ENCODE results near the gene ZNHIT1. TPM values are rescaled to one million over a fixed set of nuclear protein-coding genes. Genes with fewer than 3 reads are reported as not detected.
A peak's percentile ranks its signal among the peaks of the same experiment; 100 is the strongest.

Gene ZNHIT1
- polyA plus RNA-seq, 2 of the 4 experiments (the other 2 are of a cell fraction) = 33.2 to 55.9 TPM

DNA sequence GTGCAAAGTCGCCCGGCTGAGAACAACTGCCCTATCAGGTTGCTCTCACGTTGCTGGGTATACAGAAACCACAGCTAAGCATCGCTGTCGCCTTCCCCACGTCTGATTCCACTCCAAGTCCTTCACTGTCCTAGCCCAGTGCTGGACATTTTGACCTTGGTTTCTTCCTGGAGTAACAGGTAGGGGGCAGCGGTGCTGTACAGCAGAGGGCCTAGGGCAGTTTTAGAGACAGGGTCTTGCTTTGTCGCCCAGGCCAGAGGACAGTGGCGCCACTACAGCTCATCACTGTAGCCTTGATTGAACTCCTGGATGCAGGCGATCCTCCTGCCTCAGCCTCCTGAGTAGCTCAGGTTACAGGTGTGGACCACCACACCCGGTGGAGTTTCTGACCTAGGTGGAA, 17.1 kb downstream of the ZNHIT1 start:
- no peak overlapping the region for H3K4me3 ChIP-seq
- ATAC-seq (peak; percentile 30 to 47; a peak in 3 of 6 replicates), DNase-seq (ENCODE audit: low read depth in 1 of 2, low spot score in 1 of 2) (peak in 1 of 2 experiments; percentile 36), FAIRE-seq (no peak)
- ChIA-PET CTCF (interaction anchor here (0.9 to 2.3 kb wide), 11 partner anchors 9 to 176 kb away, joined by 3 to 18 read pairs (median 4); partner anchors contain the start of gene FIS1), POLR2A (interaction anchor here (0.8 kb wide), 1 partner anchor 9 kb away, joined by 3 read pairs; the partner anchor contains the start of gene FIS1)
- H3K4me1 ChIP-seq = peaks cover 6% of the 10 kb centered on the region; the same call in 2 of the 3 replicates
- TF ChIP-seq RAD21 (conservative IDR thresholded peaks at IDR 0.05 in 1 of 2, IDR thresholded peaks at IDR 0.05 in 1 of 2) (0 out of 5 replicates have a peak, but pooled peaks of 1 of the 2 experiments have one; percentile 11), RCOR1 (IDR thresholded peaks at IDR 0.05; ENCODE audit: low read depth, low read length) (no peak)
- TF ChIP-seq, protein P1, sequence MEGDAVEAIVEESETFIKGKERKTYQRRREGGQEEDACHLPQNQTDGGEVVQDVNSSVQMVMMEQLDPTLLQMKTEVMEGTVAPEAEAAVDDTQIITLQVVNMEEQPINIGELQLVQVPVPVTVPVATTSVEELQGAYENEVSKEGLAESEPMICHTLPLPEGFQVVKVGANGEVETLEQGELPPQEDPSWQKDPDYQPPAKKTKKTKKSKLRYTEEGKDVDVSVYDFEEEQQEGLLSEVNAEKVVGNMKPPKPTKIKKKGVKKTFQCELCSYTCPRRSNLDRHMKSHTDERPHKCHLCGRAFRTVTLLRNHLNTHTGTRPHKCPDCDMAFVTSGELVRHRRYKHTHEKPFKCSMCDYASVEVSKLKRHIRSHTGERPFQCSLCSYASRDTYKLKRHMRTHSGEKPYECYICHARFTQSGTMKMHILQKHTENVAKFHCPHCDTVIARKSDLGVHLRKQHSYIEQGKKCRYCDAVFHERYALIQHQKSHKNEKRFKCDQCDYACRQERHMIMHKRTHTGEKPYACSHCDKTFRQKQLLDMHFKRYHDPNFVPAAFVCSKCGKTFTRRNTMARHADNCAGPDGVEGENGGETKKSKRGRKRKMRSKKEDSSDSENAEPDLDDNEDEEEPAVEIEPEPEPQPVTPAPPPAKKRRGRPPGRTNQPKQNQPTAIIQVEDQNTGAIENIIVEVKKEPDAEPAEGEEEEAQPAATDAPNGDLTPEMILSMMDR (IDR thresholded peaks at IDR 0.05) = peak; percentile 35
- WGBS (ENCODE audit: missing lambda C conversion rate) = 75% methylated on average over 11 of the region's 11 CpGs
- no peak overlapping the region for H3K4me2 ChIP-seq
- H3K27ac ChIP-seq = no peak overlapping the region
- H3K9me3 ChIP-seq = no peaks in the 10 kb centered on the region

DNA sequence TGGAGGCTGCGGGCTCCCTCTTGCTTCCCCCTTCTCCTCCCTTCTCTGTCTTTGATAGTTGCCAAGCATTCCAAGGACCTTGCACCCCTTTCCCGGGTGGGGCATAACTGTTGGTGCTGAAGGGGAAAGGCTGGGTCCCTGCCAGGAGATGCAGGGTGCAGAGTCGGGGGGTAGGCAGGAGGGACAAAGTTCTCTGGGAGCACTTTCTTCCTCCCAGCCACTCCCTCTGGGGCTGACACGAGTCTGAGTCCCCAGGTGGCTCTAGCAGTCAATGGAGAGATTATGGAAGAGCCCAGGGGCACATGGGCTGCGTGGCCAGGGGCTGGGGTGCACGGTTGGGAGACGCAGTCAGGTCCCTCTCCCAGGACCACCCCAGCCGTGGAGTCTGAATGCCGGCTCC, 17.6 kb downstream of the ZNHIT1 start:
- H3K27ac ChIP-seq = no peak overlapping the region
- H3K4me1 ChIP-seq = peaks cover 6% of the 10 kb centered on the region; the same call in 2 of the 3 replicates
- no peak overlapping the region for H3K4me2 ChIP-seq
- no peaks in the 10 kb centered on the region for H3K9me3 ChIP-seq
- DNase-seq (ENCODE audit: low read depth in 1 of 2, low spot score in 1 of 2) (no peak), ATAC-seq (no peak), FAIRE-seq (no peak)
- no peak overlapping the region for H3K4me3 ChIP-seq
- 82% methylated on average over 9 of the region's 9 CpGs for WGBS (ENCODE audit: missing lambda C conversion rate)
- POLR2A ChIA-PET = no interaction called here
- no peak for TF ChIP-seq EP300 (IDR thresholded peaks at IDR 0.05)
- no peak for TF ChIP-seq CHD4 (IDR thresholded peaks at IDR 0.05; ENCODE audit: borderline replicate concordance)
- TF ChIP-seq KDM1A (IDR thresholded peaks at IDR 0.05; ENCODE audit: low read depth) = no peak
- TF ChIP-seq, protein P2, sequence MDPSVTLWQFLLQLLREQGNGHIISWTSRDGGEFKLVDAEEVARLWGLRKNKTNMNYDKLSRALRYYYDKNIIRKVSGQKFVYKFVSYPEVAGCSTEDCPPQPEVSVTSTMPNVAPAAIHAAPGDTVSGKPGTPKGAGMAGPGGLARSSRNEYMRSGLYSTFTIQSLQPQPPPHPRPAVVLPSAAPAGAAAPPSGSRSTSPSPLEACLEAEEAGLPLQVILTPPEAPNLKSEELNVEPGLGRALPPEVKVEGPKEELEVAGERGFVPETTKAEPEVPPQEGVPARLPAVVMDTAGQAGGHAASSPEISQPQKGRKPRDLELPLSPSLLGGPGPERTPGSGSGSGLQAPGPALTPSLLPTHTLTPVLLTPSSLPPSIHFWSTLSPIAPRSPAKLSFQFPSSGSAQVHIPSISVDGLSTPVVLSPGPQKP (IDR thresholded peaks at IDR 0.05; ENCODE audit: low read depth, low read length) = no peak
- TF ChIP-seq ZSCAN20 (CRISPR knock-in tag; IDR thresholded peaks at IDR 0.05) = no peak
- no peak for TF ChIP-seq BHLHE40 (IDR thresholded peaks at IDR 0.05; ENCODE audit: low read depth, low read length)
- TF ChIP-seq RAD21 (conservative IDR thresholded peaks at IDR 0.05 in 1 of 2, IDR thresholded peaks at IDR 0.05 in 1 of 2) = no peak
- no peak for TF ChIP-seq HOXA7 (CRISPR knock-in tag; IDR thresholded peaks at IDR 0.05)
- CTCF ChIA-PET = interaction anchor here (0.9 to 2.3 kb wide), 10 partner anchors 8 to 177 kb away, joined by 3 to 18 read pairs (median 4); partner anchors contain the start of gene FIS1

DNA sequence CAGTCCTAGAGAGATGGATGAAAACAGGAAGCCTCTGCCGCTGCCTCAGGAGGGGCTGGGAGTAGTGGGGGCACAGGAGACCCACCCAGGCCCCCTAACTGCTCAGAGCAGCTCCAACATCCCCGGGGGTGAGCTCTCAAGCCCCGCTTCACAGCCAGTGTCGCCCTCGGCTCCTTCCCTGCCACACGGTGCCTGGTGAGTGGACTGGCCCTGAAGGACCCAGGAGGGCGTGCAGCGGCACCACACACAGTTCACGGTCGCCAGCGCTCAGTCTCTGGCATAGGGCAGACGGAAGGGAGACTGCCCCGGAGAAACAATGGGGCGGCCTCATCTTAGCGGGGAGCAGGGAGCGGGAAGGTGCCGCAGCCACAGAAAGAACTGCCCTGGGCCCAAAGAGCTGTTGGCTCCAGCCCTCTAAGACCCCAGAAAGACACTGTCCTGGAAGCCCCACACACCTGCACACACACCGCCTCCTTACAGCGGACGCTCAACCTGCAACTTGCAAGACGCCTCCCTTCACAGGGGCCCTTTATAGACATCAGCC, 18.4 kb downstream of the ZNHIT1 start:
- POLR2A ChIA-PET = interaction anchor here (1.0 kb wide), 1 partner anchor 18 kb away, joined by 5 read pairs; the partner anchor contains the start of gene ZNHIT1
- FAIRE-seq (no peak), DNase-seq (ENCODE audit: low read depth in 1 of 2, low spot score in 1 of 2) (no peak), ATAC-seq (no peak)
- Histone ChIP-seq H3K4me3 (no peak overlapping the region), H3K4me2 (no peak overlapping the region), H3K9me3 (no peaks in the 10 kb centered on the region), H3K27ac (no peak overlapping the region), H3K4me1 (peaks cover 6% of the 10 kb centered on the region; the same call in 2 of the 3 replicates)
- CTCF ChIA-PET = interaction anchor here (1.0 to 3.8 kb wide), 5 partner anchors 9 to 54 kb away, joined by 3 to 16 read pairs (median 4); partner anchors contain the start of genes PLOD3 and ZNHIT1
- TF ChIP-seq, protein P3, sequence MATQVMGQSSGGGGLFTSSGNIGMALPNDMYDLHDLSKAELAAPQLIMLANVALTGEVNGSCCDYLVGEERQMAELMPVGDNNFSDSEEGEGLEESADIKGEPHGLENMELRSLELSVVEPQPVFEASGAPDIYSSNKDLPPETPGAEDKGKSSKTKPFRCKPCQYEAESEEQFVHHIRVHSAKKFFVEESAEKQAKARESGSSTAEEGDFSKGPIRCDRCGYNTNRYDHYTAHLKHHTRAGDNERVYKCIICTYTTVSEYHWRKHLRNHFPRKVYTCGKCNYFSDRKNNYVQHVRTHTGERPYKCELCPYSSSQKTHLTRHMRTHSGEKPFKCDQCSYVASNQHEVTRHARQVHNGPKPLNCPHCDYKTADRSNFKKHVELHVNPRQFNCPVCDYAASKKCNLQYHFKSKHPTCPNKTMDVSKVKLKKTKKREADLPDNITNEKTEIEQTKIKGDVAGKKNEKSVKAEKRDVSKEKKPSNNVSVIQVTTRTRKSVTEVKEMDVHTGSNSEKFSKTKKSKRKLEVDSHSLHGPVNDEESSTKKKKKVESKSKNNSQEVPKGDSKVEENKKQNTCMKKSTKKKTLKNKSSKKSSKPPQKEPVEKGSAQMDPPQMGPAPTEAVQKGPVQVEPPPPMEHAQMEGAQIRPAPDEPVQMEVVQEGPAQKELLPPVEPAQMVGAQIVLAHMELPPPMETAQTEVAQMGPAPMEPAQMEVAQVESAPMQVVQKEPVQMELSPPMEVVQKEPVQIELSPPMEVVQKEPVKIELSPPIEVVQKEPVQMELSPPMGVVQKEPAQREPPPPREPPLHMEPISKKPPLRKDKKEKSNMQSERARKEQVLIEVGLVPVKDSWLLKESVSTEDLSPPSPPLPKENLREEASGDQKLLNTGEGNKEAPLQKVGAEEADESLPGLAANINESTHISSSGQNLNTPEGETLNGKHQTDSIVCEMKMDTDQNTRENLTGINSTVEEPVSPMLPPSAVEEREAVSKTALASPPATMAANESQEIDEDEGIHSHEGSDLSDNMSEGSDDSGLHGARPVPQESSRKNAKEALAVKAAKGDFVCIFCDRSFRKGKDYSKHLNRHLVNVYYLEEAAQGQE (IDR thresholded peaks at IDR 0.05) = no peak
- TF ChIP-seq SMC3 (IDR thresholded peaks at IDR 0.05) (no peak), MAZ (IDR thresholded peaks at IDR 0.05; ENCODE audit: borderline replicate concordance, low read depth, low read length) (no peak), RAD21 (conservative IDR thresholded peaks at IDR 0.05 in 1 of 2, IDR thresholded peaks at IDR 0.05 in 1 of 2) (no peak), CHD4 (IDR thresholded peaks at IDR 0.05; ENCODE audit: borderline replicate concordance) (no peak), GATA3 (IDR thresholded peaks at IDR 0.05; ENCODE audit: borderline replicate concordance) (no peak), POLR2AphosphoS2 (conservative IDR thresholded peaks at IDR 0.05; ENCODE audit: low read length) (no peak), JUNB (IDR thresholded peaks at IDR 0.05) (no peak), PHF8 (IDR thresholded peaks at IDR 0.05; ENCODE audit: borderline replicate concordance, low read depth) (no peak), EHF (CRISPR knock-in tag; IDR thresholded peaks at IDR 0.05) (no peak), ESRRA (IDR thresholded peaks at IDR 0.05; ENCODE audit: borderline replicate concordance, low read length) (no peak)
- TF ChIP-seq, protein P1 (IDR thresholded peaks at IDR 0.05) = no peak
- TF ChIP-seq, protein P2 (IDR thresholded peaks at IDR 0.05; ENCODE audit: low read depth, low read length) = no peak
- WGBS (ENCODE audit: missing lambda C conversion rate) = 92% methylated on average over 16 of the region's 21 CpGs
